GM19372 (cell line): ENCODE results near the gene NDST1.

Experiments
- ATAC-seq: cut with Tn5 transposase; IDR thresholded peaks from one replicate; pipeline ENCODE4 v1.9.1; 2021; ENCODE audit warnings: mild to moderate bottlenecking, low read depth, moderate library complexity; ENCODE audit not compliant: unreplicated experiment

The NDST1 gene

DNA sequence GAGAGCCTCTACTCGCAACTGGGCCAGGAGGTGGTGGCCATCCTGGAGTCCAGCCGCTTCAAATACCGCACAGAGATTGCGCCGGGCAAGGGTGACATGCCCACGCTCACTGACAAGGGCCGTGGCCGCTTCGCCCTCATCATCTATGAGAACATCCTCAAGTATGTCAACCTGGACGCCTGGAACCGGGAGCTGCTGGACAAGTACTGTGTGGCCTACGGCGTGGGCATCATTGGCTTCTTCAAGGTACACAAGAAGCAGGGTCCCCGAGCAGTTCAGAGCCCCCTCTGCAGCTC is 13.5 kb downstream of the NDST1 start:
- no peak for ATAC-seq

GRCh38 chr5:150521939-150522503 is 14.1 kb downstream of the NDST1 start:
- no peak for ATAC-seq

DNA sequence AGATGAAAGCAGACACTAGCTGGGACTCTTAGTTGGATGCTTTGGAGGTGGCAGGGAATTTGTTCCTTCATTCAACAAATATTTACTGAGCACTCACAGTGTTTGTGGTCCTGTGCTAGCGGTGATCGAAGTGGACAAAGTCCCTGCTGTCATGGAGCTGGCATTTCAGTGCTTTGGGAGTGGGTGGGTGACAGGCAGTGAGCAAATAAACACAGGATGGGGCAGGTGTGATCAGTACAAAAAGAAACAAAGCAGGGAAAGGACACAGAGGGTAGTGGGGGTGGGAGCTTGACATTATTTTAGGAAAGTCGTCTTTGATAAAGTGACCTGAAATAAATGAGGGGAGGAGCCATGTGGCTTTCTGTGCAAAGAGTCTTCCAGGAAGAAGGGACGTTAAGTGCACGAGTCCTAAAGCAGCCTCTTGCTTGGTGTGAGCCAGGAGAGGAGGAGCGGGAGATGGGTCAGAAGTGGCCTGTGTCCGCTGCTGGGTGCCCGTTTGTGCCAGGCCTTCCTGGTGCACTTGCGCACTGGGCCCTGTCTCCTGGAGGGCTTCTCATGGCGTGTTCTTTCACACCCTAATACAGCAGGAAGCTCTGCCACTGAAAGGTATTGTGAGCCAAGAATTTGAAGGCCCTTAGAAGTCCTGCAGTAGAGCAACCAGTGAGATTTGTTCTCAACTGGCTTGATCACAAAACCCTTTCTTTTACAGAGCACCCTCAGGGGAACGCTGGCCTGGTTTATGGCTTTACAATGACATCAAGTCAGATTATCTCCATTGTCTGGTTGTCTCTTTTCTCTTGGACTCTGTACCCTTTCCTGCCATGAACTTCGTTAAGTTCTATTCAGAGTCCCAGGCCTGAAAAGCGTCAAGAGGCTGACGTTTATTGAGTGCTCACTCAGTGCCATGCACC is 14.8 kb downstream of the NDST1 start:
- no peak for ATAC-seq

GRCh38 chr5:150523472-150524350 is 15.8 kb downstream of the NDST1 start:
- no peak for ATAC-seq

DNA sequence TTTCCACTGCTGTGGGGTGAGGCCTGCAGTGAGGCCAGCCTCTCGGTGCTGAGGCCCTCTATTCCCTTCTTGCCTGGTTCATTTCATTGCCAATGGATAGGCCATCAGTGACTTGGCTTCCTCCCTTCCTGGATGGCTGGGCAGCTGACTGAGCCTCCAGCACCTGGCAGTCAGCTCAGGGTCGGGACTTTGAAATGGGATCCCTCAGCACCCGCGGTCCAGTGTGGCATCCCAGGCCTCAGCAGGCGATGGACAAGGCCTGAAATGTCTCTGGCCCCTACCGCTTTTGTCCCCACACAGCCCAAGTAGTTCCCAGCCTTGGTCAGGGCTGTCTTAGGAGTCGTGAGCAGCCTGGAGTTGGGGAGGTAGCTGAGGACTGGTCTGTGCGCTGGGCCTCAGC is 17.2 kb downstream of the NDST1 start:
- ATAC-seq, result no peak

DNA sequence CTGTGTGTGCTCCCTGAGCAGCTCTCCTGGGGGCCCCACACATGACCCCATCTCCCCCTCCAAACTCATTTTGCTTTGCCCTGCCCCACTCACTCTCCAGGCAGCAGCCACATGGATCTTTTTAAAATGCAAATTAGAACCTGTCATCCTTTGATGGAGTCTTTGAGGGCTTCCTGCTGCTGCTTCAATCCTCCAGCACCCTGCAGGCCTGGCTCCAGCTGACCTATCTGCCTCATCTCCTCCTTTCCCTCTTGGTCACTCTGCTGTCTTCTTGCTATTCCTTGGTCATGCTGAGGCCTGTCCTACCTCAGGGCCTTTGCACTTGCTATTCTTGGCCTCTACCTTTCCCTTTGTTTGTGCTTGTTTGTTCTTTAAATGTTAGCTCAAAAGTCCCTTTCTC is 17.9 kb downstream of the NDST1 start:
- ATAC-seq, result no peak

DNA sequence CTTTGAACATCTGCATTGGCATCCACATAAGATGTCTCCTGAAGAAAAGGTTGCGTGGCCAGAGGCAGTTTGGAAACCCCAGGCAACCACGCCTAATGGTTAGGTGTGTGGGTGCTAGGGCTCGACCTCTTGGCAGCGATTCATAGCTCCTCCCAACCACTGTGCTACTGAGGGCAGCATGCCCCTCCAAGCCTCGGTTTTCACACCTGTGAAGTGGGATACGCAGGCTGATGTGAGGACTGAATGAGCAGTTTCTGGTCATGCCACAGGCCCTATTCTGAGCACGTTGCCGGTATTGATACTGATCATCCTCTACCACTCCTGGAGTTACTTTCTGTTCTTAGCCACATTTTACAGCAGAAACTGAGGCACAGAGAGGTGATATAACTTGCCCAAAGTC is 19.1 kb downstream of the NDST1 start:
- no peak for ATAC-seq

DNA sequence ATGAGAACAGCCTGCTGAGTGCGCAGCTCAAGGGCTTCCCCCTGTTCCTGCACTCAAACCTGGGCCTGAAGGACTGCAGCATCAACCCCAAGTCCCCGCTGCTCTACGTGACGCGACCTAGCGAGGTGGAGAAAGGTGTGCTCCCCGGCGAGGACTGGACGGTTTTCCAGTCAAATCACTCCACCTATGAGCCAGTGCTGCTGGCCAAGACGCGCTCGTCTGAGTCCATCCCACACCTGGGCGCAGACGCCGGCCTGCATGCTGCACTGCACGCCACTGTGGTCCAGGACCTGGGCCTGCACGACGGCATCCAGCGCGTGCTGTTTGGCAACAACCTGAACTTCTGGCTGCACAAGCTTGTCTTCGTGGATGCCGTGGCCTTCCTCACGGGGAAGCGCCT is 19.9 kb downstream of the NDST1 start:
- ATAC-seq, result no peak

DNA sequence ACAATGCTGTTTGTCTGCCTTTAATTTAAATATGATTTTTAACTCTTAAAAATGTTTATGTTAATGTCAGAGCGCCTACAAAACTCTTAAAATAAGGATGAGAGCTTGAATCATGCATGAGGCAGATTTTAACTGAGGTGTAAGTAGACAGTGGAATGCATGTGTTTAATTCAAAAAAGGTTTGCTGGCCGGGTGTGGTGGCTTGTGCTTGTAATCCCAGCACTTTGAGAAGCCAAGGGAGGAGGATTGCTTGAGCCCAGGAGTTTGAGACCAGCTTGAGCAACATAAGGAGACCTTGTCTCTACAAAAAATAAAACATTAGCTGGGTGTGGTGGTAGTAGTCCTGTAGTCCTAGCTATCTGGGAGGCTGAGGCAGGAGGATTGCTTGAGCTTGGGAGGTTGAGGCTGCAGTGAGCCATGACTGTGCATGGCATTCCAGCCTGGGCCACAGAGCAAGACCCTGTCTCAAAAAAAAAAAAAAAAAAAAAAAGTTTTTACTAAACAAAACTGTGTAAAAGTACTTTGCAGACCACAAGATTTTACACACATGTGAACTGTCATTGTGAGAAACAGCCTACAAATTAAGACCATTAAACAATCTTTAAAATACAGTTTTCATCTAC is 21.1 kb downstream of the NDST1 start:
- ATAC-seq, result no peak

GRCh38 chr5:150529555-150529954 is 21.6 kb downstream of the NDST1 start:
- no peak for ATAC-seq

DNA sequence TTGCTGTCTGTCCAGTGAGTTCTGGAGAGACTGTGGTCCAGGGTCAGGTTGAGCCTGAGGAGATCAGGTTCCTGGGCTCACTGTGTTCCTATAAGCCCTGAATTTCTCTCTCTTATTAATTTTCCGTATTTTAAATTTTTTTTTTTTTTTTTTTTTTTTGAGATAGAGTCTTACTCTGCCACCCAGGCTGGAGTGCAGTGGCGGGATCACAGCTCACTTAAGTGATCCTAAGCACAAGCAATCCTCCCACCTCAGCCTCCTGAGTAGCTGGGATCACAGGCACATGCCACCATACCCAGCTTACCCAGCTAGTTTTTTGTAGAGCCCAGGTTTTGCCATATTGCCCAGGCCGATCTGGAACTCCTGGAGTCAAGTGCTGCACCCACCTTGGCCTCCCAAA is 22.5 kb downstream of the NDST1 start:
- ATAC-seq, result no peak

- no peak for ATAC-seq
Measured at GRCh38 chr5:150530951-150531588, 23.1 kb downstream of the NDST1 start.

DNA sequence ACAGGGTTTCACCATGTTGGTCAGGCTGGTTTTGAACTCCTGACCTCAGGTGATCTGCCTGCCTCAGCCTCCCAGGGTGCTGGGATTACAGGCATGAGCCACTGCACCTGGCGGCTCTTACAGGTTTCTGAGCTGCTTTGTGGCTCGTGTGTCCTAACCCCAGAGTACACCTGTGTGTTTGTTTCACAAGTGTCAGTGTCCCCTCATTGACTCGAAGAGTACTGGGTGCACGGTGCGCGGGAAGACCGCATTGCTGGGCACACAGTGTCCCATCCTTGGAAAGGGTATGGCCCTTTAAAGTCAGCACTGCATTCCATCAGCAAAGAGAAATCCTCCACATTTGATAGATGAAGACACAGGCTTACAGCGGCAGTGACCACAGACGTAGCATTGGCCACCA is 23.8 kb downstream of the NDST1 start:
- ATAC-seq, result no peak

GRCh38 chr5:150532151-150532550 is 24.2 kb downstream of the NDST1 start:
- no peak for ATAC-seq

DNA sequence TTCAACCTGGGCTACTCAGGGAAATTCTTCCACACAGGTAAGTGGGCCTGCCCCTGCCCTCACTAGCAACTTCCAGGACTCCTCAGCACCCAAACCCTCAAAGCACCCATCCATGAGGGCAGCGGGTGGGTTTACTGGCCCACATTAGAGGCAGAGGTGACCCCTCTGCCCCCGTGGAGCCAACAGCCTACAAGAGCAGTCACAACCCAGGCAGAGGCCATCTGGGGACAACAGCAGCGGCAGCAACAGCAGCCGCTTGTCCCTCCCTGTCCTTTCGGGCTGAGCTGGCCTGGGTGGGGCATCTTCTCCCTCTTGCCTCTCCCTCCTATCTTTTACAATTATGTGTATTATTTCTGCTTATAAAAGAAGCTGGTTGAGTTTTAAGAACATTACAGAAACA is 25.1 kb downstream of the NDST1 start:
- ATAC-seq, result no peak

GRCh38 chr5:150534811-150535210 is 26.9 kb downstream of the NDST1 start:
- ATAC-seq, result no peak

- ATAC-seq, result no peak
Measured at GRCh38 chr5:150535611-150536010, 27.7 kb downstream of the NDST1 start.

GRCh38 chr5:150538007-150538917 is 30.3 kb downstream of the NDST1 start:
- ATAC-seq, result no peak

- ATAC-seq, result no peak
Measured at GRCh38 chr5:150539206-150539605, 31.3 kb downstream of the NDST1 start.
